GM20000 (cell line): ENCODE results near the gene PCGF5.

Experiments
- DNase-seq: peaks from one replicate; pipeline ENCODE4 v3.0.0; 2012; ENCODE audit warnings: low spot score
- CTCF ChIP-seq: IDR thresholded peaks from 2 replicates; pipeline ENCODE4 v1.5.1; 2012; ENCODE audit warnings: mild to moderate bottlenecking, control low read depth; ENCODE audit errors: extremely low read depth, missing control alignments

The PCGF5 gene

GRCh38 chr10:91211675-91212074 lies 8.8 kb upstream of the PCGF5 start:
- TF ChIP-seq CTCF: no peak
- DNase-seq: no peak

- DNase-seq: no peak
- TF ChIP-seq CTCF: no peak
Observed at GRCh38 chr10:91214911-91215310, 5.6 kb upstream of the PCGF5 start.

- DNase-seq: no peak
- no peak for TF ChIP-seq CTCF
Observed at GRCh38 chr10:91215384-91215783, 5.1 kb upstream of the PCGF5 start.

- no peak for TF ChIP-seq CTCF
- no peak for DNase-seq
Observed at GRCh38 chr10:91219371-91220193, 881 bp upstream of the PCGF5 start.

- no peak for TF ChIP-seq CTCF
- no peak for DNase-seq
Observed at GRCh38 chr10:91220954-91221675, 652 bp downstream of the PCGF5 start.

- DNase-seq: no peak
- no peak for TF ChIP-seq CTCF
Observed at GRCh38 chr10:91226093-91226492, 5.6 kb downstream of the PCGF5 start.

- DNase-seq: no peak
- TF ChIP-seq CTCF: no peak
Observed at GRCh38 chr10:91227576-91227975, 7.1 kb downstream of the PCGF5 start.
